ENCODE data around the gene HS3ST4.

- TF ChIP-seq POLR2A (IDR thresholded peaks at IDR 0.05), result no peak
- TF ChIP-seq CTCF (IDR thresholded peaks at IDR 0.05), result no peak
- TF ChIP-seq EP300 (IDR thresholded peaks at IDR 0.05), result no peak
- TF ChIP-seq POLR2AphosphoS5 (IDR thresholded peaks at IDR 0.05), result no peak
These were observed 24.4 kb downstream of the HS3ST4 start for GRCh38 chr16:25716186-25716585.

Measured in stomach (tissue), 4 donors.